Measurements from ENCODE around the gene FAM117B.
A peak's percentile ranks its signal among the peaks of the same experiment; 100 is the strongest.
"Not testable (repeated sequence)": the region's sequence is repeated elsewhere in the genome, so short reads cannot be mapped to it uniquely, and the experiment has no call there.

Gene FAM117B

DNA sequence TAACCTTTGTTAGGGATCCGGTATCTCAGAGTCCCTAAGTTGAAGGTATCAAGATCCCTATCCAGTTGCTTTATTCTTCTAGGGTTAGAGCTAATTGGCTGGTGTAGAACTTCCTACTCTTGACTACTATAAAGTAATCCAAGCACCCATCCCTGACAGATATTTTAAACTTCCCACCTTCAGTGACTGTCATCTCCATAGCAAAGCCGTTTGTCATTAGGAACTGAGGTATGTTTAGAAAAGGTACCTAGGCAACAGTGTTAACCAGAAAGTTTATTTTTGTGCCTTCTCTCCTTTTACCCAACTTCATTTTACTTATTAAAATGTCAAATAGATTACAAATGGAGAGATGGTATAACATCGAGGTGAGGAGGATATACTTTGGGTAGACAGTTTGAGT is 4.5 kb downstream of the FAM117B start:
- no peak for DNase-seq

DNA sequence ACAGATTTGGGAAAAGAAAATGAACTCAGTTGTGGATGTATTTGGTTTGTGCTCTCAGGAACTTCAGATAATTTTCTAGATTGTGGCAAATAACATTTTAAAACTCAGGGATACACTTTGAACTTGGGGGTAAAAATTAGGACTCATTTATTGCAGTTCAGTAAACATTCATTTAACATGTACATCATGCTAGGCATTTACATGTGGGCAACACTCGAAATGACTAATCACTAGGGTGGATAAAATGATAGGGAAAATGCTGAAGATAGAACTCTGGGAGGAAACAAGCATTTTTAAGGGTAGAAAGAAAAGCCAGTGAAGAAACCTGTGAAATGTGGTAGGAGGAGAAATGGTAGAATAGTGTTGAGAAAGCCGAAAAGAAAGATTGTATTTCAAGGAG is 7.8 kb downstream of the FAM117B start:
- DNase-seq, result no peak

DNA sequence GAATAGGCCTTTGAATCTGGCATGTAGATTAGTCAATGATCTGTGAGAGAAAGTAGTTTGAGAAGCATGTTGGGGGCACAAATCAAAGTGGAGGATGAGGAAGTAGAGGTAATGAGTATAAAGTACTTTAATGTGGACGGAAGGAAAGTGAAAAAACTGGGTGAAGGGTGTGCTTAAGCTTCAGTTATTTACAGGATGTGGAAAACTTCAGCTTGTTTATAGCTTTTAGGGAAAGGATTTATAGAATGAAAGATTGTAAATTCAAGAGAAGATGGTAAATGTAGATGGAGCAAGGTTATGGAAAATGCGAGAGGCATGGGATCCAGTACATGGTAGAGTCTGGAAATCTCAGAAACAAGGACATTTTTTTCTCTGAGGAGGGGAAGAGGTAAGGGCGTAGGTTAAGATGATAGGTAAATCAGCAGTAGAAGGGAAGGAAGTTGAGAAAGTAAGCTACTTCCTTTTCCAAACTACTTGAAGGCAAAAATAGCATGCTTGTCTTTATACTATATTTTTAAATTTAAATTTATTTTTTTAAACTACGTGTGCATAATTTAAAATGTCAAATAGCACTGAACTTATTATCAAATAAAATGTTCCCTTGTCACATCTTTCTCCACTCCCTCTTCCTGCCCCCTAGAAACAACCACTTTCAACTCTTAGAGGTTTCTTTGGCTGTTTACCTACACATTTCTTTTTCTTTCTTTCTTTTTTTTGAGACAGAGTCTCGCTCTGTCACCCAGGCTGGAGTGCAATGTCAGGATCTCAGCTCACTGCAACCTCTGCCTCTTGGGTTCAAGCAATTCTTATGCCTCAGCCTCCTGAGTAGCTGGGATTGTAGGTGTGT is 8.5 kb downstream of the FAM117B start:
- DNase-seq, result no peak

DNA sequence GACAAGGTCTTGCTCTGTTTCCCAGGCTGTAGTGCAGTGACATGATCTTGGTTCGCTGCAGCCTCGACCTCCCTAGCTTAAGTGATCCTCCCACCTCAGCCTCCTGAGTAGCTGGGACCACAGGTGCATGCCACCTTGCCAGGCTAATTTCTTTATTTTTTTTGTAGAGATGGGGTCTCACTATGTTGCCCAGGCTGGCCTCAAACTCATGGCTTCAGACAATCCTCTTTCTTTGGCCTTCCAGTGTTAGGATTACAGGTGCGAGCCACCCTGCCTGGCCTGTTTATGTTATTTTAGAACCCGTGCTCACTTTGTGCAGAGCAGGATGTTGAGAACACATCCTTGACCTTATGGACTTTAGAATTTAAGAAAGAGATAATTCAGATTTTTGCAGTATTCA is 17.4 kb downstream of the FAM117B start:
- no peak for DNase-seq

DNA sequence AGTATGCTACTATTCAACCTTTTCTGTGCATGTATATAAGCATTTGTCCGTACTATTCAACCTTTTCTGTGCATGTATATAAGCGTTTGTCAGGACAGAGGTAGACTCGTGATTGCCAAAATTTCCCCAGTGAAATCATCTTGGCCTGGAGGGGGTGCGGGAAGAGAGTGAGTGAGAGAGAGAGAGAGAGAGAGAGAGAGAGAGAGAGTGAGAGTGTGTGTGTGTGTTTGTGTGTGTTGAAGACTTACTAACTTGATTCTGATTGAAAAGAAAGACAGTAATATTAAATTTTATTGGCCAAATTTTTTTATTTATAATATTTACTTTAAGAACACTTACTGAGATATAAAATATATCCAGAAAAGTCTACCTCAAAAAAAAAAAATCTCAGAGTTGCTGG is 19.1 kb downstream of the FAM117B start:
- no peak for DNase-seq

DNA sequence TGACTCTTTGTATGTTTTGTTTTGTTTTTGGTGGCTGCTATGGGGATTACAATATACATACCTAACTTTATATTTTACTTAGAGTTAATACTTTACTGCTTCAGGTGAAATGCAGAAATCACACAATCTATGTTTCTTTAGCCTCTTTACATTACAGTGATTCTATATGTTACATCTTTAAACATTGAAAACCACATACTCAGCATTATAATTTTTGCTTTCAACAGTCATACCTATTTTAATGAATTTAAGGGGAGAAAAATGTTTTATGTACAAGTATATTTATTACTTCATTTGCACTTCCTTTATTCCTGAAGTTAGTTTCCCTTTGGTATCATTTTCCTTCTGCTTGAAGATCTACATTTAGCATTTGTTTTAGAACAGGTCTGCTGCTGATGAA is 23.1 kb downstream of the FAM117B start:
- no peak for DNase-seq

DNA sequence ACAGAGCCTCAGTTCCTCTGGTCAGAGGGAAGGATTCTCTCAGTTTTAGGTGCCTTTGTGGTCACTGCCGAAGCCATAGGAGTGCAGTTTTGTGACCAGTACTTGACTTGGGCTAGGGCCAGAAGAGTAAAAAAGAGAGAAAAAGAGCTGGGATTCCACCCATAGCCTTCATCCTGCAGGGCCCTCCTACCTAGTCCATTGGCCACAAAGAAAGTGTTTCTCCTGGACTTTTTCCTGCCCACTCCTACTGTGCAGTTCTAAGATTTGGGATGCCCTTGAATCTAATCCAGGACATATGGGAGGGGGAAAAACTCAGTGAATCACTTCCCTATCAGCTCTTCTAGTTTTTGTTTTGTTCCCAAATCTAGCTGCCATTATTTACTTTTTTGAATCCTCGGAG is 26.0 kb downstream of the FAM117B start:
- DNase-seq, result no peak

DNA sequence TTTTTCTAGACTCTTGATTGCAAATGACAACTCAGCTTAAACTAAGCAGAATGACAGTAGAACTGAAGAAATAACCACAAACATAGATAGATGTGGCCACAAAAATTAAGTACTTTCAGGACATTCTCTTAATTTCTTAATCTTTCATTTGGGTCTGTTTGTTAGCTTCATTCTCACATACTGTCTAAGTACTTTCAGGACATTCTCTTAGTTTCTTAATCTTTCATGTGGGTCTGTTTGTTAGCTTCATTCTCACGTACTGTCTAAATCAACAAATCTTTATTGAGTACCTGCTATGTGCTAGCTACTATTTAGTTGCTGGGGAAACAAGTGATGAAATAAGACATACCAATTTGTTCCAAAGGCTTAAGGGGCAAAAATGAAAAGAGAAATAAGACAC is 35.1 kb downstream of the FAM117B start:
- DNase-seq, result no peak

DNA sequence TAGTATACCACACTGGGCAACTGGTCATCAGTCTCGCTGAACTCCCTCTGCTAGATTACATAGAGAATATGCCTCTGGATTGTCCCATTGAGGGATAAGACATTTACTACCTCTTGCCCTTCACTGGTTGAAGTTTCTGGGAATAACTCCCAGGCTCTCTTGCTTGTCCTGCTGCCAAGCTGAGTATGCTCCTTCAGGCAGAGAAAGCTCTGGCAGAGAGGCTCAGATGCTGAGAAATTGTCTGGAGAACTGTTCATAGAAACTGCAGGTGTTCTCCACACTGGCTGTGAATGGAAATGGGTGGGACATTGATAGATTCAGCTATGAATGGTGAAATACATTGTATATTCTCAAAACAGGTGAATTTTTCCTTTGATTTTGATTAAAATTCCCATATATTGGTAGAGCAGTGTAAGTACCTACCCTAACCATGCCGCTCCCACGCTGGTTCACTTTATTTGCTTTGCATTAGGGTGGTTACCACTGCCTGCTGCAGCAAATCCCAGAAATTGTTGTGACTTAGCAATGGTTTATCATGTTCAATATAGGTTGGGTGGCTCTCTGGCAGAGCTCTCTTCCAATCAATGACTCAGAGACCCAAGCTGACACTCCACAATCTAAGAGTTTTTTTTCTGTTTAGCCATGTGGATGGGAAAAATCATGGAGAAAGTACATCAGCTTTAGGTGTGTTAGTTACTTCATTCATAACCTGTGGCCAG is 36.7 kb downstream of the FAM117B start:
- no peak for DNase-seq

DNA sequence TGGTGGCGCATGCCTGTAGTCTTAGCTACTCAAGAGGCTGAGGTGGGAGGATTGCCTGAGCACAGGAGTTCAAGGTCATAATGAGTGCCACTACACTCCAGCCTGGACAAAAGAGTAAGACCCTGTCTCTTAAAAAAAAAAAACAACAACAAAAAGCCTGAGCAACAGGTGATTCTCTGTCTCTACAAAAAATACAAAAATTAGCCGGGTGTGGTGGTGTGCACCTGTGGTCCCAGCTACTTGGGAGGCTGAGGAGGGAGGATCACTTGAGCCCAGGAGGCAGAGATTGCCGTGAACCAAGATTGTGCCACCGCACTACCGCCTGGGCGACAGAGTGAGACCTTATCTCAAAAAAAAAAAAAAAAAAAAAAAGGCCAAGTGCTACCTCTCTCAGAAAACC is 40.3 kb downstream of the FAM117B start:
- DNase-seq, result not testable (repeated sequence)

DNA sequence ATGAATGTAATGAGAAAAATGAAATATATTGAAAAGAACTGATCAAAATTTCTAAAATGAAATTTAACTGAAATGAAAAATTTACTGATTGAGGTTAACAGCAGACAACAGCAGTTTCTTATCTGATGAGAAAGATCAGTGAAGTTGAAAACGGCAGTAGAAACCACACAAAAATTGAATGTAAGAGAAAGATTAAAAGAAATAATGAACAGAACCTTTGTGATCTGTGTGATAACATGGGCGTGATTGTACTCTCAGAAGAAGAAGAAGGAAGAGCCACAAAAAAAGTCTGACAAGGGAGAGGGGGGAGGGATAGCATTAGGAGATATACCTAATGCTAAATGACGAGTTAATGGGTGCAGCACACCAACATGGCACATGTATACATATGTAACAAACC is 45.2 kb downstream of the FAM117B start:
- peak; percentile 39 for DNase-seq

DNA sequence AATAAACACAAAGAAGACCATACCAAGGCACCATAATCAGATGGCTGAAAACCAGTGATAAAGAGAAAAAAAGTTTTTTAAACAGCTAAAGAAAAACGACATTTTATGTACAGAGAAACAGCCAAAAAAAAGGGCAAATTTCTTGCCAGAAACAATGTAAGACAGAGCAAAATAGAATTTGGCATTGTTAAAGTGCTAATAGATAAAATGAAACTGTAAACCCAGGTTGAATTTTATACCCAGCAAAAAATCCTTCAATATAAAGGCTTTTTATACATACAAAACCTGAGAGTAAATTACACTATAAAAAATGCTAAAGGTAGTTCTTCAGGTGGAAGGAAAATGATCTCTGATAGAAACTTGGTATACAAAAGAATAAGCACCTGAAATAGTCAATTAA is 45.7 kb downstream of the FAM117B start:
- DNase-seq, result no peak

DNA sequence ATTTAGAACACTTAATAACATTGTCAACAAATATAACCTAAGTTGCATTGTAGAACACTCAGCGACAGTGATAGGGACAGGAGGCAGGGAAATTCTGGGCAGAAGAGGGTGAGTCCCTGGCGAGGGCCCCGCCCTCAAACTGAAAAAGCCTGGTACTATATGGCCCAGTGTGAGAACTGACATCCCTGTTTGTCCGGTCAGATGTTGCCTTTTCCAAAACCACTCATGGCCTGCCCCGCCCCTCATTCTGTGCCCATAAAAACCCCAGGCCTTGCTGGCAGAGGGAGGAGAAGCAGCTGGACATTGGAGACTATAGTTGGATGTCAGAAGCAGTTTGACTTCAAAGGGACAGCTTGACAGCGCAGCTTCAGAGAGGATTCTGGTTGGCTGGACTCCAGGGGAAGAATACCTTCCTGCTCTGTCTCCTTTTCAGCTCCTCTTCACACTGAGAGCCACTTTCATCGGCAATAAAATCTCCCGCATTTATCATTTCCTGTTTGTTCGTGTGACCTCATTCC is 47.0 kb downstream of the FAM117B start:
- no peak for DNase-seq

DNA sequence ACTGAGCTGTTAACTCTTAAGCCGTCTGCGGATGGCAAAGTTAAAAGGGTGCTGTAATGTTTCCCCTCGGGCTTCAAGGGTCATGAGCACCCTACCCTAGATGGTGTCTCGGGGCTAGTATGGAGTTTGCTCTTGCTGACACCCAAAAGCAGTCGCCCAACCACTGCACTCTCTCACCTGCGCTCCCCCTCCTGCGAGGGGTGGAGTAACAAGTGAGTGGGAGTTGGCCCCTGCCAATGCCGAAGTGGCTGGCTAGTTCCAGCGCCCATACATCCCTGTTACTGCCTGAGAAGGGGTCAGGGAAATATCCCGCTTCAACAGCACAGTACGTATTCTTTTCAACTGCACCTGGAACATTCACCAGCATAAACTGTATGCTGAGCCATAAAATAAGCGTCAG is 47.5 kb downstream of the FAM117B start:
- no peak for DNase-seq

DNA sequence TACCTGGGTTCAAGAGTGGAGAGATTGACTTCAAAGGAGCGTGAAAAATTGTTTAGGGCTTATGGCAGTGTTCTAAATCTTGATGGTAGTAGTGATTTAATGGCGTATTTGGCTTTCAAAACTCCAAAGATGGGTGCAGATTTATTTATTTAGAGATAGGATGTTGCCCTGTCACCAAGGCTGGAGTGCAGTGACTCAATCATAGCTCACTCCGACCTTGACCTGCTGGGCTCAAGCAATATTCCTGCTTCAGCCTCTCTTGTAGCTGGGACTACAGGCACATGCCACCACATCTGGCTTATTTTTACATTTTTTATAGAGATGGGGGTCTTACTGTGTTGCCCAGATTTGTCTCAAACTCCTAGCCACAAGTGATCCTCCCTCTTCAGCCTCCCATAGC is 52.5 kb downstream of the FAM117B start:
- no peak for DNase-seq

DNA sequence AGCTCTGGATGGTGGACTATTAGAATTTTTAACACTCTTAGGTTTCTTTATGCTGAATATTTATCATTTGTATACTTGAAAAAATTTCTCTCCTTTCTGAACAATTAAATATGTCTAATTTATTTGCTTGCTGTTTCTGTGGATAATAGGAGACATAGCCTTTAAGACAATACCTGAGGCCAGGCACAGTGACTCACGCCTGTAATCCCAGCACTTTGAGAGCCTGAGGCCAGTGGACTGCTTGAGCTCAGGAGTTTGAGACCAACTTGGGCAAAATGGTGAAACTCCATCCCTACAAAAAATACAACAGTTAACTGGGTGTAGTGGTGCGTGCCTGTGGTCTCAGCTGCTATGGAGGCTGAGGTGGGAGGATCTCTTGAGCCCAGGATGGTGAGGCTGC is 54.7 kb downstream of the FAM117B start:
- no peak for DNase-seq

DNA sequence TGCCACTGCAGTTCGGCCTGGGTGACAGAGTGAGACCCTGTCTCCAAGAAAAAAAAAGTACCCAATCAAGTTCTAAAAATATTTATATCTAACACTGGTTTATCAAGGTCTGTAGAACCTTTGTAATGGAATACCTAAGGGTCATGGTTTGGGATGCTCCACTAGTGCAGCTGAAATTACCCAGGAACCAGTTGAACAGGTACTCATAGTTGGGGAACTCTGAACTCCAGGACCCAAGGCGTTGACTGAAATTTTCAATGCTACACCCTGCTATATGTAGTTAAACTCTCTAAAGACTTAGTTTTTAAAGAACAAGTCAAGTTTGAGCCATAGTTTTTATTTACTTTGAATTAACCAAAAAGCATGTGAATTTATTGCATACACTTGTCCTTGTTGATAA is 55.1 kb downstream of the FAM117B start:
- DNase-seq, result no peak

DNA sequence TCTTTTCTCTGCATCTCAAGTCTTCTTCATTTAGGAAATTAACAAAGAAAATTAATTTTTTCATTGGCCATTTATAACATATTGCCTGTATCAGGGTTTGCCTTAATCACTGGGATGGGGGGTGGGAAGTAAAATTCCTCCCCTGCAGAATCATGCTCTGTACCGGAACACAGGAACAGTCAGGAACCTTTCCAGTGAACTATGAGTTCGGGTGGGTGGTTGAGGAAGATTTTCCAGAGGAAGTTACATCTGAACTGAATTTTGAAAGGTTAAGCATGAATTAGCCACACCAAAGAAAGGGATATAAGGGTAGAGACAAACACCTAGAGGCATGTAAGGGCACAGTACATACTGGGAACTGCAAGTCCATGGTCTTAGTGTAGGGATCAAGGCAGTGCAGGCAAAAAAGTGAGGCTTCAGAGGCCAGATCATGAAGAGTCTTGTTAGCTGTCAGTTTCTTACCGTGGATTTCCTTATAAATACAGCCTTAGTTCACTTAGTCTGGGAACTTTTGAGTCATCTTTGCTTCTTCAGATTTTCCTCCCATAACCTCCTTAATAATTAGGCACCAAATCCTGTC is 55.6 kb downstream of the FAM117B start:
- DNase-seq, result no peak

DNA sequence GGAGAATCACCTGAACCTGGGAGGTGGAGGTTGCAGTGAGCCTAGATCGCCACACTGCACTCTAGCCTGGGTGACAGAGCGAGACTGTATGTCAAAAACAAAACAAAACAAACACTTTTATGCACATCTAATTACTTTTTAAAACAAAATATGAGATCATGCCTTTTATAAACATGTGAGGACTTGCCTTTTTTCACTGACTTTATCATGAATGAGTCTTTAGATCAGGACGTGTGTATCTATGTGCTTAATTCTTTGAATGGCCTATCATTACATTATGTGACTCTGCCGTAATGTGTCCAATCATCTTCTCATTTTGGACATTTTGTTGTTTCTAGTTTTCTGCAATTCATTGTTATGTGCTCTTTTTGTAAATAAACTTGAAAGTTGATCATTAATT is 58.7 kb downstream of the FAM117B start:
- no peak for DNase-seq

DNA sequence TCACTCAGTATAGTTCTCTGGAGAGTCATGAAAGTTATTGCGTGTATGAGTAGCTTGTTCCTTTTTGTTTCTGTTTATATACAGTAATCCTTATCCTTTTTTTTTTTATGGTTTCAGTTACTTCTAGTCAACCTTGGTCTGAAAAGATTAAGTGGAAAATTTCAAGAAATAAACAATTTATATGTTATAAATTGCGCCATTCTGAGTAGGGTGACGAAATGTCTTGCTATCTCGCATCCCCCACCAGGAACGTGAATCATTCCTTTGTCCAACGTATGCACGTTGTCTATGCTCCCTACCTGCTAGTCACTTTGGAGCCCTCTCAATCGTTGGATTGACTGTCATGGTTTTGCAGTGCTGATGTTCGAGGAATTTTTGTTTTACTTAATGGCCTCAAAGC is 60.4 kb downstream of the FAM117B start:
- no peak for DNase-seq

DNA sequence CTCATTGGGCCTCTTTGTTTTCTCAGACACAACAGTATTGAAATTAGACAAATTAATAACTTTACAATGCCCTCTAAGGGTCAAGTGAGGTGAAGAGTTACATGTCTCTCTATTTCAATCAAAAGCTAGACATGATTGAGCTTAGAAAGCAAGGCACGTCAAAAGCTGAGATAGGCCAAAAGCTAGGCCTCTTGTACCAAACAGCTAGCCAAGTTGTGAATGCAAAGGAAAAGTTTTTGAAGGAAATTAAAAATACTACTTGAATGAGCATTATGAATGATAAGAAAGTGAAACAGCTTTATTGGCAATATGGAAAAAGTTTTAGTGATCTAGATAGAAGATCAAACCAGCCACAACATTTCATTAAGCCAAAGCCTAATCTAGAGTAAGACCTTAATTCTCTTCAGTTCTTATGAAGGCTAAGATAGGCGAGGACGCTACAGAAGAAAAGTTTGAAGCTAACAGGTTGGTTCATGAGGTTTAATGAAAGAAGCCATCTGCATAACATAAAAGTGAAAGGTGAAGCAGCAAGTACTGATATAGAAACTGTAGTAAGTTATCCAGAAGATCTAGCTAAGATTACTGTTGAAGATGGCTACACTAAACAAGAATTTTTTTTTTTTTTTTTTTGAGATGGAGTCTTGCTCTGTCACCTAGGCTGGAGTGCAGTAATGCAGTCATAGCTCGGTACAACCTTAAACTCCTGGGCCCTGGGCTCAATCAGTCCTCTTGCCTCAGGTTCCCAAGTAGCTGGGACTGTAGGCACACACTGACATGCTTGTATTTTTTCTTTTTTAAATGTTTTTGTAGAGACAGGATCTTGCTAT is 65.5 kb downstream of the FAM117B start:
- DNase-seq, result no peak

DNA sequence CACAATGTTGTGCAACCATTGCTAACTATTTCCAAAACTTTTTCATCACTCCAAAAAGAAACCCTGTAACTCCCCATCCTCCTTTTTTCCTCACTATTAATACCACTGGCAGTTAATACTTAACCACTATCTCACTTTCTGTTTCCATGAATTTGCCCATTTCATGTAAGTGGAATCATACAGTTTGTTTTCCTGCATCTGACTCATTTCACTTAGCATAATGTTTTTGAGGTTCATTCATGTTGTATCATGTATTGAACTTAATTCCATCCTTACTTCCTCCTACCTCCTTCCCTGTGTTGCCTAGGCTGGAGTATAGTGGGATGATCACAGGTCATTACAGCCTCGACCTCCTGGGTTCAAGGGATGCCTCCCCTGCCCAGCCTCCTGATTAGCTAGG is 68.3 kb downstream of the FAM117B start:
- DNase-seq, result no peak

DNA sequence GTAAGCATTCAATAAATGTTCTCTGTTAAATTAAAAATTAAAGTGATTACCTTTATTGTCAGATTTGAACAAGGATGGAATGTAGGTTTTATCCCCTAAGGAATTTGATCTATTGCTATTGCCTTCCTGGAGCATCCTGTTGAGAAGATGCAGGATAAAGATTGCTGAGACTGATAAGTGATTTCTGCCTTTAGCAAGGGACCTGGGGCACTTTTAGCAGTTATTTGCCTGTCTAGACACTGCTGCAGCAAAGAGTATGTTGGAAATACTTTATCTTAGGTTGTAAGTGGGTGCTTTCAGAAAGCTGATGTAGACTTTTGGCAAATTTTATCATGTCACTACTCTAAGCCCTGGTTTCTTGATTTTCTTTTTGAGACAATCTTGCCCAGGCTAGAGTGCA is 69.5 kb downstream of the FAM117B start:
- no peak for DNase-seq

Measured in hematopoietic multipotent progenitor cell treated with erythropoietin and hydrocortisone succinate and interleukin-3 and kit ligand, for 8 days (in vitro differentiated cells).